Right ventricle myocardium inferior (tissue), 1 donor: Measurements from ENCODE around the gene KIAA0319L. TPM values are rescaled to one million over a fixed set of nuclear protein-coding genes. Genes with fewer than 3 reads are reported as not detected.
"Not testable (repeated sequence)": the region's sequence is repeated elsewhere in the genome, so short reads cannot be mapped to it uniquely, and the experiment has no call there.

Experiments
- ATAC-seq: fragments of 200-7000 bp; cut with Tn5 transposase; one replicate; pipeline ENCODE4 v1.9.1; 2020; ENCODE audit warnings: mild to moderate bottlenecking, moderate library complexity
- DNase-seq: peaks from one replicate; pipeline ENCODE4 v3.0.0; 2021; ENCODE audit errors: missing footprints
- intact Hi-C: fragments of 100-400 bp; cut with DNase I; formaldehyde crosslinking; loops from one replicate; pipeline ENCODE4 v1.11.0; 2022
- total RNA-seq: library from RNA; stranded (reverse); fragmentation: NEBNext Ultra II Directional; extraction: Animal tissue kit (Norgen Biotek cat#: 25700); gene quantifications from one replicate; pipeline ENCODE4 v1.2.1, GENCODE V29; 2021
- donor health status: DM: no; HTN: yes; CAD: no; lungs with severe emphysema.

KIAA0319L gene
- total RNA-seq, 1 donor from 2014 or later, result 67.7 TPM

DNA sequence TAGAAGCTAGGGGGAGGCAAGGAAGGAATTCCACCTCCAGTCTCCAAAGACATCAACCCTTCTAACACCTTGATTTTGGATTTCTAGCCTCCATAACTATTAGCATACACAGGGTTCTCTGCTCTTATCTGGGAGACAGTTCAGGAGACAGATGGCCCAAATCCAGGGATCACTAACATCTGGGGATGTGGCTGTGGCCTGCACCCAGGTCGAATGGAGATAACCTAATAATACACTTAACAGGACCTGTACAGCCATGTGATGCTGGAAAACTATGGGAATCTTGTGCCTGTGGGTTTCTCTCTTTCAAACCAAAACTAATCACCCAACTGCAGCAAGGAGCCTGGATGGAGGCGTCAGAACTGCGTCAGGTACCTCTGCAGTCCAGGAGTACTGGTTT, 47.6 kb downstream of the KIAA0319L start:
- DNase-seq, result no peak
- intact Hi-C loops, result no loop called here
- peak; percentile 16 for ATAC-seq

DNA sequence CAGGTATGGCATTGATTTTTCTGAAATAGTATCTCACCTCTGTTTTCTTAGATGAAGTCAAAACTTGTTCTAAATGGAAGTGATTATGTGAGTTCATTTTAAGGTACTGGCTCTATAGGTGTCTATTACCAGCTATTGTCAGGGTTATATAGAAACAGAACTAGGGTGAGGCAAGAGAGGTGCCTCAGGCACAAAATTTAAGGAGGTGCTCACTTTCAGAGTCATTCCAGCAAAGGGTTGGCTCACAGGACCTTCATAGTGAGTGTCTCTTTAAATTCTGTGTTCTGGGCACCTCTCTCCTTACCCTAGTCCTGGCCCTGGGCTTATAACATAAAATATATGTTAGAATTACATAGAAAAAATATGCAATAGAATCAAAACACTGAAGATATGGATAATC, 49.3 kb downstream of the KIAA0319L start:
- DNase-seq (no peak), ATAC-seq (no peak)
- intact Hi-C loops, result no loop called here

DNA sequence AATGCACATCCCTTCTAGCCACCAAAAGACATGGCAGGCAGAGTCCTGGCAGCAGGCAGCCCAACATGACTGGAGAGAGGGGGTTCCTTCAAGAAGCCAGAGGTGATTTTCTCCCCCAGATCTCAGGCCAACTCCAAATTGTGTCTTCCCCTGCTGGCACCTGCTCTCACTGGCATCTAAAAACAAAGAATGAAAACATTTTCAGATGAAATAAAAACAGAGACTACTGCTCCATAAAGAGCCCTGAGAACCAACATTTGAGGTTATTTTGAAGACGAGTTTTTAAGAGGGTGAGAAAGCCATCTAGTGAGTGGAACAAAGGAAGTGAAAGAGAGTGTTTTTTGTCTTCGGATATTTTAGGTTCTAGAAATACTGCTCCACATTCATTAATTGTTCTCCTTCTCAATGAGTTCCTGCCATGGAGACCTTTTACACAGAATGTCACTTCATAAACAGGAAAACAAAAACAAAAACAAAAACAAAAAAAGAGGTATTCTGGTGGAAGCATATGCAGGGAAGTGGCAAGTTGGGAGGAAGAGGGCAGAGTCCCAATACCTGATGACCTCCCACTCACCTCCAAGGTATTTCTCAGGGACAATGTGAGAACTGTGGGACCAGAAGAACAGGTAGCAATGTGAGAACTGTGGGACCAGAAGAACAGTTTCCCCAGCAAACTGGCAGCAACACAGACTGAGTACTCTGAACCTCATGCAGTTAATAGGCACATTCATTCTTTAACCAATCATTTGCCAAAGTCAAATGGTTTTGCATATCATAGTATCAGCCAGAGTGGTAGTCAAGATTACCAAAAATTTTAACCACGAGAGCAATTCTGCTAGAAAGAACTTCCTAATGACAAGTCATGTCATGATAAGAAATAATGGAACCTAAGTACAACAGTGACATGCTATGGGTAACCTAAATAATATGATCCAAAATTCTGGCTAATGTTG, 50.0 kb downstream of the KIAA0319L start:
- intact Hi-C loops, result no loop called here
- no peak for DNase-seq
- ATAC-seq, result no peak

DNA sequence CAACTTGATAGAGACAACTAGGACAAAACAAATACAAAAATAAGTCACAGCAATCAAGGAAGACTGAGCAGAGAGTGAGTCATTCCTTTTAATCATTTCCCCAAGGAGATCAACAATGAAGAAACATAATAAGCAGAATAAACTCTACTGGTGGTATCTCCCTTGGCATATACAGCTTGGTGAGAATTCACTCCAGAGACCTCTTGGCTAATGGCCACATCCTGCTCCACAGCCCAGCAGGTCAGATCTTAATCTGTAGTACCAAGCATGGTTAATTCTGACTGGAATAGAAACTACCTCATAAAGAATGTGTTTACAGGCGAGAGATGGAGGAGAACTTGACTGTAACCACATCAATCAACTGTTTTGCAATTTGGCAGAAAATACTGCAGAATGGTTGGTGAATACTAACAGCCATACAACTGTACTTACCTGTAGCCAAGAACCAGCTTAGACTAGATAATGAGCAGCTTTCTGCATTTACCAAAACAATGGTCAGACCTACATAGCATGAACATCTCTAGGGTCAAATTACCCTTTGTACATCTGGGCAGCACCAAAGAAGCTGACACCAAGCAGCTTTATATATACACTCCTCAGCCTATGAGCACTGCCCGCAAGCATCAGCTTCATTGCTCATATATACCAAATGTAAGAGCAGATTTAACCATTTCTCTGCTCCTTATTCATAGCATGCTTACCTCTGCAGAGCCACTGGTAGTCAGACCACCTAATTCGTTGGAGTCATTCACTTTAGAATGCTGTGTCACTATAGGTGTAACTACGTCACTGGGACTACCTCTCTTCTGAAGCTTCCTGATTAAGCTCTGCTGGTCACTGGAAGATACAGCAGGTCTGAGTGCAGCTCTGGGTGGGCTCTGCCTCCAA, 51.0 kb downstream of the KIAA0319L start:
- no peak for DNase-seq
- intact Hi-C loops, result no loop called here
- ATAC-seq, result peak; percentile 13

DNA sequence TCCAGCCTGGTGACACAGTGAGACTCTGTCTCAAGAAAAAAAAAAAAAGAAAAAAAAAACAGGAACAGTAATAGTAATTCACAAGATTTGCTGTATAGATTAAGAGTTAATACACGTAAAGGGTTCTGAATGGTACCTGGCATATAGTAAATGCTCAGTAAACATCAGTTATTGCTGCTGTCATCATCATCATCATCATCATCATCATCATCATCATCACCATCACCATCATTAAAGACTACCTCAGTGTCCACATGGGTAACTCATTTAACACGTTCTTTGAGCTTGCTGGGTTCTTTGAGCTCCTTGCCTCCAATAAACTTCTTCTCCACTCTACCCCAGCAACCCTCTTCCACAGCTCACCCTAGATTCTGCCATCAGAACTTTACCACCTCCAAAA, 55.0 kb downstream of the KIAA0319L start:
- intact Hi-C loops, result no loop called here
- no peak for DNase-seq
- ATAC-seq, result no peak

DNA sequence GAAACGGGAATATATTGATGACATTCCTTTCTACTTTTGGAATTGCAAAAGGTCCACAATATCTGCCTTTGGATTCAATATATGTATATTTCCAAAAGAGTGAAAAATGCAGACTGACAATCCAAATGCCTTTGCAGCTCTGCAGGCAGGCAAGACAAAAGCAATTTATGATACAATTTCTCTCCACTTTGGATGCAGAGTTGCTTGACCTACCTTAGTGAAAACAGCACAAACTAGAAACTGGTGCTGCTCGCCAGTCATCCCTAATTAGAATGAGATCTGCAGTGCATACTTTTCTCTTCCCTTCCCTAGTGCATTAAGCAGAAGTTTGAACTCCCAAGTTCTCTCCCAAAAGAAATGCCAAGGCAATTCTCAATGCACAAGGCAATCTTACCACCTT, 56.8 kb downstream of the KIAA0319L start:
- intact Hi-C loops, result no loop called here
- ATAC-seq (no peak), DNase-seq (no peak)

DNA sequence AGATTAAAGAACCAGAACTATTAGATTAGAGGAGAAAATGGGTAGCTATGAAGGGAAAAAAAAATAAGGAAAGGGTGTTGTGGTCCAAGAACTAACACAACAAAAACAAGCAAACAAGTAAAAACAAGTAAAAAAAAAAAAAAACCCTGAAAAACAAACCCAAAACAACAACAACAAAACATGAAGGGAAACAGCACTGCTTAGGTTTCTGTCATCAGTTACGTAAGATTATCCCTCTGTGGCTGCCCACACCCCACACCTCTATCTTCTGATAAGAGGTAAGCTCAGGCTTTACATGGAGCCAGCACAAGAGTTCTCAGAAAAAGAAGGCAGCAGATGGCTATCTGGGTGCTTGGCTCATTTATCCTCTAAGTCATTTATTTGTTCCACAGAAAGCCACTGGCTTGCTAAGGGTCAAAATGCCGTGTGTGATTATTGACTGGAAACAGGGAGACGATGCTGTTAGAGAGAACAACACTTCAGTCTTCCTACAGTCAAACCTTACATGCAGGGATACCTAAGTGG, 57.5 kb downstream of the KIAA0319L start:
- no peak for DNase-seq
- intact Hi-C loops, result no loop called here
- no peak for ATAC-seq

DNA sequence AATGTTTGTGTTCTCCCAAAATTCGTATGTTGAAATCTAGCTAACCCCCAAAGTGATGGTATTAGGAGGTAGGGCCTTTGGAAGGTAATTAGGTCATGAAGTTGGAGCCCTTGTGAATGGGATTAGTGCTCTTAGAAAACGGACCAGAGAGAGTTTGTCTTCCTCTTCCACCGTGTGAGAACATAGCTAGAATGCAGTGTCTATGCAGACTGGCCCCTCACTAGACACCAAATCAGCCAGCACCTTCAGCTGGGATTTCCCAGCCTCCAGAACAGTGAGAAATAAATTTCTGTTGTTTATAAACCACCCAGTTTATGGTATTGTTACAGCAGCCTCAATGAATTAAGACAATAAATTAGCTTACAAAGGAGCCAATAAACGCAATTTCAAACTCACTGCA, 58.0 kb downstream of the KIAA0319L start:
- DNase-seq, result no peak
- ATAC-seq, result no peak
- intact Hi-C loops, result no loop called here

DNA sequence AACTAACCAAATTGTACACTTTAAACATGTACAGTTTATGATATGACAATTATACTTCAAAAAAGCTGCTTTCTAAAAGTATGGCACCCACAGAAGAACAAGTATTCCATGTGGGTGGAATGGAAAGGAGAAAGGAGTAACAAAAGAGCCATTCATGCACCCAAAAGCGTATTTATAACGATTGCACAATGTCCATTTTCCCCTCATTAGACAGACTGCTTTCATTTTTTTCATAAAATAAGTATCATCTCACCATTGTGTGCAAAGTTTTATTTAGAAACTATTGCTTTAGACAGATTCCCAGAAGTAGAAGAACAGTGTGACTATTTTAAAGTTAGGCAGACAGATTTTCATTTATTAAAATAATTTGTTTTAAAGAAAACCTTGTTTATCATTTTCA, 59.6 kb downstream of the KIAA0319L start:
- intact Hi-C loops, result no loop called here
- ATAC-seq, result no peak
- no peak for DNase-seq

DNA sequence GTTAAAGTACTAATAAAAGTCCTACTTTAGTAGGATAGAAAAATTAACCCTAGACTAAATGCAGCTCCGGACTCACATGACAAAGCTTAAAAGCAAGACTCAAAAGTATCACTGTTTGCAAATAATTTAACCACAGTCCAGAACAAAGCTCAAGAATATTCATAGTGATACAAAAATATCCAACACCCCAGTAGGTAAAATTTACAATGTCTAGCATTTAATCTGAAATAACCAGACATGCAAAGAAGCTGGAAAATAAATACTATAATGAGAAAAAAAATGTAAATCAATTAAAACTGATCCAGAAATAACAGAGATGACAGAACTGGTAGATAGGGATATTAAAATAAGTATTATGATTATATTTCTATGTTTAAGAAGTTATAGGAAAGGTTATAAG, 67.0 kb downstream of the KIAA0319L start:
- no peak for ATAC-seq
- no peak for DNase-seq
- intact Hi-C loops, result no loop called here

DNA sequence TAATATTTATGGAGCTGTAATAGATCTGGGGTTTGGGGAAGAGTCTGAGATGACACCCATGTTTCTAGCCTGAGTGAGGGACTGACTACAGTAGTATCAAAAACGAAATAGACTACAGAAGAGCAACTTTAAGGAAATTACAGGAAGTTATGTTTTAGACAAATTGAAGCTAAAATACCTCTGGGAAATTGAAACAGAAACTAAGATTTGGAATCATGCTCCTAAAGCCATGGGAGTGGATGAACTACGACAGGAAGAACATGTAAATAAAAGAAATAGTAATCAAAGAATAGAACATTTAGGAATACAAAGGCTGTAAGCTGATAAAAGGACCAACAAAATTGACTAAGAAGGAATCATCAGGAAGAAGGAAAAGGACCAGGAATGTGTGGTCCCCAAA, 68.9 kb downstream of the KIAA0319L start:
- ATAC-seq (no peak), DNase-seq (no peak)
- intact Hi-C loops, result no loop called here

DNA sequence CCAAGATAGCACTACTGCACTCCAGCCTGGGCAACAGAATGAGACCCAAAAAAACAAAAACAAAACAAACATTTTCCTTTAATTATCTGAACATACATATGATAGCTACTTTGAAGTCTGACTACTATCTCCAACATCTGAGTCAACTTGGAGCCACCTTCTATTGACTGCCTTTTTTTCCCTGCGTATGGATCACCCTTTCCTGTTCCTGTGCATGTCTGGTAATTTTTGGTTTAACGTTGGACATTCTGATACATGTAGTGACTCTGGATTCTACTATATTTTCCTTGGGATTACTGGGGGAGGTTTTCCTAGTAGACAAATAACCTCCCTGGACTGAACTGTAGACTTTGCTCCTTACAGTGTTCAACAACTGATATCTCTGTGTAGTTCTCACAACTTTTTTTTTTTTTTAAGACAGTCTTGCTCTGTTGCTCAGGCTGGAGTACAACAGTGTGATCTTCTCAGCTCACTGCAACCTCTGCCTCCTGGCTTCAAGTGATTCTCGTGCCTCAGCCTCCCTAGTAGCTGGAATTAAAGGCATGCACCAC, 70.3 kb downstream of the KIAA0319L start:
- ATAC-seq (no peak), DNase-seq (no peak)
- intact Hi-C loops, result no loop called here

DNA sequence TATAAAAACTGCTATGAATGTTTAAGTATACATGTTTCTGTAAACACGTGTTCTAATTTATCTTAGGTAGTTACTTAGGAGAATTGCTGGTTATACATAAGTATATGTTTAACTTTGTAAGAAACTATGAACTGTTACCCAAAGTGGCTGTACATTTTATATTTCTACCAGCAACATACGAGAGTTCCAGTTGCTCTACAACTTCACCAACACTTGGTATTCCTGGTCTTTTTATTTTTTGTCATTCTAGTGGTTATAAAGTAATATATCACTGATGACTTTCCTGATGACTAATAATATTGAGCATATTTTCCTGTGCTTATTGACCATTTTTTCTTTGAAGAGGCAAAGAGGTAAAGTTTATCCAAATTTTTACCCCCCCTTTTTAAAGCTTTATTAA, 76.0 kb downstream of the KIAA0319L start:
- DNase-seq (no peak), ATAC-seq (no peak)
- intact Hi-C loops, result no loop called here

DNA sequence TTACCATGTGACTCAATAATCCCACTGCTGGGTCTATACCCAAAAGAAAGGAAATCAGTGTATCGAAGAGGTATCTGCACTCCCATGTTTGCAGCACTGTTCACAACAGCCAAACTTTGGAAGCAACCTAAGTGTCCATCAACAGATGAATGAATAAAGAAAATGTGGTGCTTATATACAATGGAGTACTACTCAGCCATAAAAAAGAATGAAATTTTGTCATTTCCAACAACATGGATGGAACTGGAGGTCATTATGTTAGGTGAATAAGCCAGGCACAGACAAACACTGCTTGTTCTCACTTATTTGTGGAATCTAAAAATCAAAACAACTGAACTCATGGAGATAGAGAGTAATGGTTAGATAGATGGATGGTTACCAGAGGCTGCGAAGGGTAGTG, 79.3 kb downstream of the KIAA0319L start:
- ATAC-seq, result no peak
- DNase-seq, result no peak
- intact Hi-C loops, result no loop called here

DNA sequence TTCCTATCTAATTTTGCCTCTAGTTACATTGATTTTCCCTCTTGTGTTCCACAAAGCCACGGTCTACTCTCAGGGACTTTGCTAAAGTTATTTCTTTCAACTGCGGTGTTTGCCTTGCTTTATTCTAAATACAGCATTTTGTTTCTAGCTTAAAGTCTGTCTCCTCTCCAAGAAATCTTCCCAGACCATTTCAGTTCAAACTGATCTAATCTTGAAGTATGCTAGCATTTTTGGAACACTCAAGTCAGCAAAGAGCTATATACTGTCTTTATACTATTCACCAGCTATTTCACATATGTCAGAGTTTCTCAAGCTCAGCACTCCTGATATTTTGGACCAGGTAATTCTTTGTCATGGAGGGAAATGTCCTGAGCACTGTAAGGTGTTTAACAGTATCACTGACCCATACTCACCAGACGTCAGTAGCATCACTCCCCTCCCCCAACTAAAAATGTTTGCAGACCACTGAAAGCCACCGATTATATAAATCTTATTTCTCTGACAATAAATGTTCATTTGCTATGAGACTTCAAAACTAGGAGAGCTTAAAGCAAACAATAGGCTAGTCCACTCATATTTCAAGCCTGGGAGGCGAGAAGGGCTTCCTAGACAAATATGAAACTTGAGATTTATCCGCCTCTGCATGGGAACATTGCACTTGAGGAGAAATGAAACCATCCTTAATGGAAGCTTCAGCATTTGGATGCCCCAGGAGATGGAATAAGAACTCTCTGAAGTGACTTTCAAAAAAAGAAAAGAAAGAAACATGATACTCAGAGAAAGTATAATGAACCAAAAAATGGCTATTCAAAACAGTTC, 81.1 kb downstream of the KIAA0319L start:
- ATAC-seq, result no peak
- no peak for DNase-seq
- intact Hi-C loops, result no loop called here

DNA sequence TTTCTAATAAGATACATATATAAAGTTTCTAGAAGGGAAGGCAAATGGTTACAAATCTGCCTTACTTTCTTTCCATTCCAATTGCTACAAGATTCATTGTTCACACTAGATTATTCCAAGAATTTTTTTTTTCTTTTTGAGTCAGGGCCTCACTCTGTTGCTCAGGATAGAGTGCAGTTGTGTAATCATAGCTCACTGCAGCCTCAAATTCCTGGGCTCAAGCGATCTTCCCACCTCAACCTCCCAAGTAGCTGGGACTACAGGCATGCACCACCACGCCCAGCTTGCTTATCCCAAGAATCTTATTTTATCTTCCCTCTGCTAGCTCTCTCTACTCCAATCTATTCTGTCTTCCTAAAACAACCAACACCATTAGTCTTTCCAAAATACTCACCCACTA, 81.8 kb downstream of the KIAA0319L start:
- intact Hi-C loops, result no loop called here
- no peak for ATAC-seq
- DNase-seq, result no peak

DNA sequence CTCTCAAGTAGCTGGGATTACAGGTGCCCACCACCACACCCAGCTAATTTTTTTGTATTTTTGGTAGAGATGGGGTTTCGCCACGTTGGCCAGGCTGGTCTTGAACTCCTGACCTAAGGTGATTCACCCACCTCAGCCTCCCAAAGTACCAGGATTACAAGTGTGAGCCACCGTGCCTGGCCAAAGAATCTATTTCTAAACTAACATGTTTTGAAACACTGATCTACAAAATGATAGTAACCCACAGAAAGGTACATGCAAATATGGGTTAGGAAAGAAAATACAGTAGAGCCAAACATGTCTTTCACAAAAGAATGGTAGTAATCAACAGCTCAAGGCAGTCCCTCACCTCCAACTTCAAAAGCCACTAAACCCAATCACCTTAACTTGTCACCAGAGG, 84.0 kb downstream of the KIAA0319L start:
- intact Hi-C loops, DNase-seq, ATAC-seq: not testable (repeated sequence)

DNA sequence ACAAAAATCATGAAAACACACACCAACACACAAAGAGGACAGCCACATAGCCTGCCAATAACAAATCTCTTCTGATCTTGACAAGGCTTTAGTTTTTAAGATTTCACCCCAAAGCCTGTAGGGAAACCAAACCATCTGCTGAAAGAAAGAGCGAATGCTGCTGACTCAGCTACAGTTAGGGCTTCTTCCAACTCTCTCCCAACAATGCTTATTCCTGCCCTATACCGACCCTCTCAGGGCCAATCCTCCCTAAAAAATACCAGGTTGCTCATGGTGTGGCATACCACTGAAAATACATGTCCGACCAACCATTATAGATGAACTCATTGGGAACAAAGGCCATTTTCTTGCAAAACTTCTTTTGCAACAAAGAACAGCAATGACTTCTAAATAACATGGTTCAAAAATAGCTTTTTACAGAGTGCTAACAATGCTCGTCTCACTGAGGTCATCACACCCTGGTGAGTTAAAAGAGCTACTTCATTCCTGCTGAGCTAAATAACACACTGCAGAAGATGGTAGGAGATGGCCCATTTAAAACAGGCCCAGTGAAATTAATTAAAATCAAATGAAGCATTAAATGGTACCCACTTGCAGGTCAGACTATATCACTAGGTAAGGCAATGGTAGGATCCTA, 86.1 kb downstream of the KIAA0319L start:
- DNase-seq (no peak), ATAC-seq (no peak)
- intact Hi-C loops, result no loop called here
